Astrocyte (in vitro differentiated cells and primary cell): ENCODE data around the gene SH3BP5. TPM values are rescaled to one million over a fixed set of nuclear protein-coding genes. Genes with fewer than 3 reads are reported as not detected.

Experiments
- DNase-seq: peaks from one replicate; pipeline ENCODE4 v3.0.0-alpha.2; 2010; ENCODE audit warnings: low read depth
- FAIRE-seq: peaks from 2 replicates; lab custom pipeline; 2011; peaks lifted over from hg19 to GRCh38; lab: Jason Lieb, UNC
- H2AFZ ChIP-seq: 2 replicates; pipeline ENCODE4 v1.6.0; 2012; ENCODE audit warnings: low read depth, low read length, inconsistent platforms
- H3K27ac ChIP-seq: 2 replicates; pipeline ENCODE4 v1.5.1; 2011; ENCODE audit warnings: low read depth, low read length, inconsistent platforms
- H3K27me3 ChIP-seq: 2 replicates; pipeline ENCODE4 v1.6.0; 2011; ENCODE audit warnings: low read length, inconsistent platforms; ENCODE audit not compliant: insufficient read depth
- H3K36me3 ChIP-seq: 2 replicates; pipeline ENCODE4 v1.5.1; 2011; ENCODE audit warnings: low read length, inconsistent platforms; ENCODE audit not compliant: insufficient read depth
- H3K4me1 ChIP-seq: 2 replicates; pipeline ENCODE4 v1.5.1; 2011; ENCODE audit warnings: low read length, inconsistent platforms; ENCODE audit not compliant: insufficient read depth
- H3K4me2 ChIP-seq: 2 replicates; pipeline ENCODE4 v1.6.0; 2012; ENCODE audit warnings: low read length, inconsistent platforms
- H3K4me3 ChIP-seq: 2 replicates; pipeline ENCODE4 v1.5.1; 2011; ENCODE audit warnings: low read depth, mild to moderate bottlenecking, low read length, inconsistent platforms; ENCODE audit not compliant: insufficient read depth
- H3K79me2 ChIP-seq: 2 replicates; pipeline ENCODE4 v1.6.0; 2012; ENCODE audit warnings: mild to moderate bottlenecking, low read length, inconsistent platforms; ENCODE audit not compliant: insufficient read depth
- H3K9ac ChIP-seq: 2 replicates; pipeline ENCODE4 v1.6.0; 2012; ENCODE audit warnings: mild to moderate bottlenecking, low read length, inconsistent platforms
- H3K9me3 ChIP-seq: 2 replicates; pipeline ENCODE4 v1.5.1; 2012; ENCODE audit warnings: low read depth, mild to moderate bottlenecking, low read length, inconsistent platforms; ENCODE audit not compliant: insufficient read depth
- H4K20me1 ChIP-seq: 2 replicates; pipeline ENCODE4 v1.6.0; 2012; ENCODE audit warnings: low read length, inconsistent platforms; ENCODE audit not compliant: insufficient read depth
- H3K27ac Mint-ChIP-seq: one replicate; pipeline ENCODE4 v1.8.0; 2021; ENCODE audit warnings: mild to moderate bottlenecking, mixed read lengths; ENCODE audit not compliant: unreplicated experiment
- H3K27me3 Mint-ChIP-seq: one replicate; pipeline ENCODE4 v1.8.0; 2021; ENCODE audit warnings: low read depth, mixed read lengths; ENCODE audit not compliant: unreplicated experiment
- H3K36me3 Mint-ChIP-seq: one replicate; pipeline ENCODE4 v1.8.0; 2021; ENCODE audit warnings: low read depth, mixed read lengths; ENCODE audit not compliant: unreplicated experiment
- H3K4me1 Mint-ChIP-seq: one replicate; pipeline ENCODE4 v1.8.0; 2021; ENCODE audit warnings: low read depth, mixed read lengths; ENCODE audit not compliant: unreplicated experiment
- H3K4me3 Mint-ChIP-seq: one replicate; pipeline ENCODE4 v1.8.0; 2021; ENCODE audit warnings: mild to moderate bottlenecking, moderate library complexity, mixed read lengths; ENCODE audit not compliant: unreplicated experiment
- H3K9me3 Mint-ChIP-seq: one replicate; pipeline ENCODE4 v1.8.0; 2021; ENCODE audit warnings: mild to moderate bottlenecking, mixed read lengths; ENCODE audit not compliant: unreplicated experiment
- EZH2 ChIP-seq: IDR thresholded peaks from 2 replicates; pipeline ENCODE4 v1.6.1; 2012; ENCODE audit warnings: mild to moderate bottlenecking, low read length, inconsistent platforms; ENCODE audit not compliant: insufficient read depth
- total RNA-seq: library from RNA; stranded (reverse); gene quantifications from 2 replicates; pipeline ENCODE4 v1.2.1, GENCODE V29; 2021
- TF ChIP-seq, protein P1 (sequence below): IDR thresholded peaks from 2 replicates; pipeline ENCODE4 v1.5.1; 2011; ENCODE audit warnings: low read depth, mild to moderate bottlenecking, inconsistent platforms, low read length, moderate library complexity; ENCODE audit not compliant: insufficient read depth

Gene SH3BP5
- total RNA-seq, 1 donor from 2014 or later: 25.2 TPM

DNA sequence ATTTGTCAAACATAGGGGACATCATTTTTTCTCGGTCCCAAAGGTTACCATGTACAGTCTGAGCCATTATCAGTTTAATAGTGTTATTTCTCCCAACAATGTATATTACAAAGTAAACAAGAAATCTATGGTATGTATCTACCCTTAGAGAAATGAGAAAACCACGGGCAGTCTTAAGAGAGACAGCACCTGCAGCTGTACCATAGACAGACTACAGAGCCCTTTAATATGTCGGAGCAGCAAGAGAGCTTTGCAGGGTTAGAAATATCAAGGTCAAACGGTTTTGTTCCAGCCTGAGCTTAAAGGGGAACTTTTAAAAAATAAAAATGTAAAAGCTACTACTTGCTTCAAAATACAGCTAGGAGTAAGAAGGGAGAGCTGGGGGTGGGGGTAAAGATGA, 53.2 kb downstream of the SH3BP5 start:
- H3K4me2 ChIP-seq: no peak overlapping the region
- Mint-ChIP-seq H3K27me3 (no peaks in the 10 kb centered on the region), H3K27ac (no peak overlapping the region), H3K4me1 (peaks cover 26% of the 10 kb centered on the region), H3K4me3 (no peak overlapping the region), H3K36me3 (peaks cover 6% of the 10 kb centered on the region), H3K9me3 (no peaks in the 10 kb centered on the region)
- FAIRE-seq (no peak), DNase-seq (no peak)
- H3K4me1 ChIP-seq: peaks cover 22% of the 10 kb centered on the region
- H3K9me3 ChIP-seq: no peaks in the 10 kb centered on the region
- TF ChIP-seq, protein P1, sequence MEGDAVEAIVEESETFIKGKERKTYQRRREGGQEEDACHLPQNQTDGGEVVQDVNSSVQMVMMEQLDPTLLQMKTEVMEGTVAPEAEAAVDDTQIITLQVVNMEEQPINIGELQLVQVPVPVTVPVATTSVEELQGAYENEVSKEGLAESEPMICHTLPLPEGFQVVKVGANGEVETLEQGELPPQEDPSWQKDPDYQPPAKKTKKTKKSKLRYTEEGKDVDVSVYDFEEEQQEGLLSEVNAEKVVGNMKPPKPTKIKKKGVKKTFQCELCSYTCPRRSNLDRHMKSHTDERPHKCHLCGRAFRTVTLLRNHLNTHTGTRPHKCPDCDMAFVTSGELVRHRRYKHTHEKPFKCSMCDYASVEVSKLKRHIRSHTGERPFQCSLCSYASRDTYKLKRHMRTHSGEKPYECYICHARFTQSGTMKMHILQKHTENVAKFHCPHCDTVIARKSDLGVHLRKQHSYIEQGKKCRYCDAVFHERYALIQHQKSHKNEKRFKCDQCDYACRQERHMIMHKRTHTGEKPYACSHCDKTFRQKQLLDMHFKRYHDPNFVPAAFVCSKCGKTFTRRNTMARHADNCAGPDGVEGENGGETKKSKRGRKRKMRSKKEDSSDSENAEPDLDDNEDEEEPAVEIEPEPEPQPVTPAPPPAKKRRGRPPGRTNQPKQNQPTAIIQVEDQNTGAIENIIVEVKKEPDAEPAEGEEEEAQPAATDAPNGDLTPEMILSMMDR: no peak
- TF ChIP-seq EZH2: no peak
- no peak overlapping the region for H3K27ac ChIP-seq
- peaks cover 42% of the 10 kb centered on the region for H4K20me1 ChIP-seq
- peaks cover 2% of the 10 kb centered on the region for H3K36me3 ChIP-seq
- H3K9ac ChIP-seq: no peak overlapping the region
- no peak overlapping the region for H3K4me3 ChIP-seq
- no peaks in the 10 kb centered on the region for H3K27me3 ChIP-seq
- H3K79me2 ChIP-seq: peaks cover 48% of the 10 kb centered on the region
- H2AFZ ChIP-seq: no peak overlapping the region

DNA sequence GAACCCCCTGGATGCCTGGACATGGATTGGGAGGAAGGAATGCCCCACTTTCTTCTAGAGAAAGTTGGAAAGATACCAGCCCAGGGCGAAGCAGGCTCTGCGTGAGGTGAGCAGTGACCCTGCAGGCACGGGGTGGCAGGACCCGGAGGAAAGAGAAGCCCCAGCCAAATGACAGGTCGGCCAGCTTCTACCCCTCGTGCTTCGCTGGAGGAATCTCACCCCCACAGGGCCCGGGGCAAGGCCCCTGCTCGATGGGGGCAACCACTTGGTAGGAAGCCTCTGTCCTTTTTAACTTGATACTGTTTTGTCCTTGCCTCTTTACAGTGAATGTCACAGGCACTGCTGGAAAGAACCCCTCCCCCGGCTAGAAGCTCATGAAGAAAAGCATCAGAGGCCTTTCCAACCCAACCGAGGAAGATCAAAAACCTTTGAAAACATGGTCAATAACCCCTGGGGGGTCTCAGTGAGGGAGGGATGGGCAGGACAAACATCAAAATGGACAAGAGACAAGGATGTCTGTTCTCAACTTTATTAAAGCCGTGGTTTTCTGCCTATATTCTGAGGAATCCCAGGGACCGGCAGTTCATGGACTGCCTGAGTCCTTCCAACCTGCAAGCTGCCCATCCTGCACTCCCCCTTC, 54.4 kb downstream of the SH3BP5 start:
- peaks cover 2% of the 10 kb centered on the region for H3K36me3 ChIP-seq
- no peak overlapping the region for H2AFZ ChIP-seq
- peaks cover 9% of the 10 kb centered on the region for H3K36me3 Mint-ChIP-seq
- H4K20me1 ChIP-seq: peaks cover 36% of the 10 kb centered on the region
- H3K4me3 Mint-ChIP-seq: no peak overlapping the region
- no peaks in the 10 kb centered on the region for H3K9me3 Mint-ChIP-seq
- peaks cover 22% of the 10 kb centered on the region for H3K4me1 ChIP-seq
- no peak overlapping the region for H3K9ac ChIP-seq
- FAIRE-seq (no peak), DNase-seq (no peak)
- no peaks in the 10 kb centered on the region for H3K9me3 ChIP-seq
- H3K27me3 Mint-ChIP-seq: no peaks in the 10 kb centered on the region
- H3K27me3 ChIP-seq: no peaks in the 10 kb centered on the region
- H3K79me2 ChIP-seq: peaks cover 46% of the 10 kb centered on the region
- TF ChIP-seq EZH2: no peak
- TF ChIP-seq, protein P1: no peak
- H3K4me1 Mint-ChIP-seq: peaks cover 26% of the 10 kb centered on the region
- H3K27ac ChIP-seq: no peak overlapping the region
- H3K27ac Mint-ChIP-seq: no peak overlapping the region
- H3K4me3 ChIP-seq: no peak overlapping the region
- H3K4me2 ChIP-seq: no peak overlapping the region

GRCh38 chr3:15276028-15276724, 56.2 kb downstream of the SH3BP5 start:
- H2AFZ ChIP-seq: no peak overlapping the region
- H3K27ac ChIP-seq: peak overlapping the region; percentile 55
- H3K27ac Mint-ChIP-seq: no peak overlapping the region

More at GRCh38 chr3:15276028-15276724, 56.2 kb downstream of the SH3BP5 start:
- peak overlapping the region; percentile 40 for H3K4me3 Mint-ChIP-seq
- DNase-seq (peak; percentile 66), FAIRE-seq (no peak)
- Histone ChIP-seq H3K36me3 (no peaks in the 10 kb centered on the region), H3K4me2 (peak overlapping the region; percentile 38), H4K20me1 (peaks cover 32% of the 10 kb centered on the region), H3K4me3 (no peak overlapping the region), H3K4me1 (peaks cover 22% of the 10 kb centered on the region), H3K79me2 (peaks cover 39% of the 10 kb centered on the region), H3K9ac (no peak overlapping the region), H3K27me3 (no peaks in the 10 kb centered on the region), H3K9me3 (no peaks in the 10 kb centered on the region)
- H3K4me1 Mint-ChIP-seq: peaks cover 35% of the 10 kb centered on the region
- H3K9me3 Mint-ChIP-seq: no peaks in the 10 kb centered on the region
- TF ChIP-seq, protein P1: no peak
- no peak for TF ChIP-seq EZH2
- H3K27me3 Mint-ChIP-seq: no peaks in the 10 kb centered on the region
- peaks cover 9% of the 10 kb centered on the region for H3K36me3 Mint-ChIP-seq
